Esophagus squamous epithelium (tissue), 5 donors: ENCODE results near the gene ZNF608. TPM values are rescaled to one million over a fixed set of nuclear protein-coding genes. Genes with fewer than 3 reads are reported as not detected.

ENCODE experiments used
- DNase-seq: peaks from one replicate; lab custom pipeline; 2025; lab: John Stamatoyannopoulos, UW
- H3K27ac ChIP-seq, 4 donors: fragments of 200-600 bp; sonication (generic); one replicate each; pipeline ENCODE4 v1.5.1; 2016 to 2019; ENCODE audit warnings: mild to moderate bottlenecking in 1 of 4
- H3K27me3 ChIP-seq, 4 donors: fragments of 200-600 bp; sonication (generic); 1 replicate in 3 of 4; 2 replicates in 1 of 4; pipeline versions ENCODE4 v1.5.1 to v1.6.0; 2017 to 2021; ENCODE audit warnings: antibody characterized with exemption in 1 of 4
- H3K36me3 ChIP-seq, 3 donors: fragments of 200-600 bp; sonication (generic); one replicate each; pipeline ENCODE4 v1.5.1; 2016 to 2019
- H3K4me1 ChIP-seq, 3 donors: fragments of 200-600 bp; sonication (generic); one replicate each; pipeline ENCODE4 v1.5.1; 2017 to 2019
- H3K4me3 ChIP-seq, 4 donors: fragments of 200-600 bp; sonication (generic); 1 replicate in 3 of 4; 2 replicates in 1 of 4; pipeline ENCODE4 v1.5.1; 2016 to 2019; ENCODE audit warnings: mild to moderate bottlenecking in 2 of 4, moderate library complexity in 1 of 4
- H3K9me3 ChIP-seq, 3 donors: fragments of 200-600 bp; sonication (generic); one replicate each; pipeline ENCODE4 v1.5.1; 2016 to 2019
- POLR2A ChIP-seq, 4 donors: fragments of 450-650 bp; IDR thresholded peaks; one replicate each; pipeline ENCODE4 v1.6.1; 2017; ENCODE audit warnings: antibody characterized with exemption in 4 of 4, mild to moderate bottlenecking in 4 of 4, moderate library complexity in 3 of 4
- WGBS, 2 donors: methylation state at CpG; one replicate each; pipeline ENCODE4 v1.1.5; 2018; 5-methylcytosine and 5-hydroxymethylcytosine counted together
- intact Hi-C: fragments of 100-400 bp; cut with DNase I; formaldehyde crosslinking; loops from one replicate; pipeline ENCODE4 v1.15.0; 2022
- total RNA-seq, 4 donors: library from RNA; depleted of rRNA; stranded (reverse); fragments of >200 nt; gene quantifications; one replicate each; pipeline ENCODE4 v1.1.0, GENCODE V29; 2016
- TF ChIP-seq, protein P1 (sequence below), 6 experiments: fragments of 450-650 bp in 4 of 6; fragments of 200-600 bp in 2 of 6; sonication (generic) in 2 of 6; IDR thresholded peaks; one replicate each; pipeline ENCODE4 v1.5.1; 2016 to 2019; ENCODE audit warnings: antibody characterized with exemption in 6 of 6, mild to moderate bottlenecking in 4 of 6, moderate library complexity in 4 of 6
- donor health status: DM: yes; HTN: yes; CAD: no.

Gene ZNF608
- total RNA-seq, 4 donors from 2014 or later: 5.8 to 25.7 (median 10.4) TPM

- no peaks in the 10 kb centered on the region for H3K36me3 ChIP-seq
- no peaks in the 10 kb centered on the region for H3K9me3 ChIP-seq
- H3K4me3 ChIP-seq: no peak overlapping the region
- peaks cover 13 to 97% (median 14%) of the 10 kb centered on the region in 3 donors for H3K4me1 ChIP-seq
- H3K27ac ChIP-seq: peak overlapping the region in 1 of 4 donors; percentile 4
- DNase-seq: no peak
- no peak for TF ChIP-seq POLR2A (IDR thresholded peaks at IDR 0.05)
- TF ChIP-seq, protein P1, sequence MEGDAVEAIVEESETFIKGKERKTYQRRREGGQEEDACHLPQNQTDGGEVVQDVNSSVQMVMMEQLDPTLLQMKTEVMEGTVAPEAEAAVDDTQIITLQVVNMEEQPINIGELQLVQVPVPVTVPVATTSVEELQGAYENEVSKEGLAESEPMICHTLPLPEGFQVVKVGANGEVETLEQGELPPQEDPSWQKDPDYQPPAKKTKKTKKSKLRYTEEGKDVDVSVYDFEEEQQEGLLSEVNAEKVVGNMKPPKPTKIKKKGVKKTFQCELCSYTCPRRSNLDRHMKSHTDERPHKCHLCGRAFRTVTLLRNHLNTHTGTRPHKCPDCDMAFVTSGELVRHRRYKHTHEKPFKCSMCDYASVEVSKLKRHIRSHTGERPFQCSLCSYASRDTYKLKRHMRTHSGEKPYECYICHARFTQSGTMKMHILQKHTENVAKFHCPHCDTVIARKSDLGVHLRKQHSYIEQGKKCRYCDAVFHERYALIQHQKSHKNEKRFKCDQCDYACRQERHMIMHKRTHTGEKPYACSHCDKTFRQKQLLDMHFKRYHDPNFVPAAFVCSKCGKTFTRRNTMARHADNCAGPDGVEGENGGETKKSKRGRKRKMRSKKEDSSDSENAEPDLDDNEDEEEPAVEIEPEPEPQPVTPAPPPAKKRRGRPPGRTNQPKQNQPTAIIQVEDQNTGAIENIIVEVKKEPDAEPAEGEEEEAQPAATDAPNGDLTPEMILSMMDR (IDR thresholded peaks at IDR 0.05): no peak
- no peaks in the 10 kb centered on the region for H3K27me3 ChIP-seq
- intact Hi-C loops: no loop called here
- WGBS, 2 donors: 56 to 85% methylated on average over 4 of the region's 4 CpGs
These were observed 42.4 kb downstream of the ZNF608 start for GRCh38 chr5:124703995-124704394.

DNA sequence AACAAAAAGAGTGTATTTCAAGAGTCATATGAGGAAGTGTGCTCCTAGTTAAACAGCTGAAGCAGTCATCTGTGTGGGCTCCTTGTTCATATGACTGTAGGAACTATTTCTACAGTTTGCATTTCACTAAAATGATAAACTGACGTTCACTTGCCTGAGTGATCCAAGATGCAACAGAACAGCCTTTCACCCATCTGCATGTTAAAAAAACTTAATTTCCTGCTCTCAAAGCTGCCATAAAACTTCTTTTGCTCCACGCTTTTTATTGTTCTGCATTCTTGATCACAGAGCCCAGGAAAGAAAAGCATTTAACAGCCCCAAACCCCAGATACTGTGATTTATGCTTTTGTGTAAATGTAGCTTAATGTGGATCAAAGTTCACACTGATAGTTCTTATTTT lies 43.9 kb downstream of the ZNF608 start:
- no peak for DNase-seq
- intact Hi-C loops: no loop called here
- WGBS, 2 donors: 61 to 62% methylated on average over 2 of the region's 2 CpGs
- no peaks in the 10 kb centered on the region for H3K9me3 ChIP-seq
- no peak overlapping the region for H3K27ac ChIP-seq
- no peaks in the 10 kb centered on the region for H3K27me3 ChIP-seq
- TF ChIP-seq, protein P1 (IDR thresholded peaks at IDR 0.05): no peak
- no peak for TF ChIP-seq POLR2A (IDR thresholded peaks at IDR 0.05)
- H3K4me1 ChIP-seq: peaks cover 7 to 97% (median 11%) of the 10 kb centered on the region in 3 donors
- H3K36me3 ChIP-seq: no peaks in the 10 kb centered on the region
- H3K4me3 ChIP-seq: no peak overlapping the region

DNA sequence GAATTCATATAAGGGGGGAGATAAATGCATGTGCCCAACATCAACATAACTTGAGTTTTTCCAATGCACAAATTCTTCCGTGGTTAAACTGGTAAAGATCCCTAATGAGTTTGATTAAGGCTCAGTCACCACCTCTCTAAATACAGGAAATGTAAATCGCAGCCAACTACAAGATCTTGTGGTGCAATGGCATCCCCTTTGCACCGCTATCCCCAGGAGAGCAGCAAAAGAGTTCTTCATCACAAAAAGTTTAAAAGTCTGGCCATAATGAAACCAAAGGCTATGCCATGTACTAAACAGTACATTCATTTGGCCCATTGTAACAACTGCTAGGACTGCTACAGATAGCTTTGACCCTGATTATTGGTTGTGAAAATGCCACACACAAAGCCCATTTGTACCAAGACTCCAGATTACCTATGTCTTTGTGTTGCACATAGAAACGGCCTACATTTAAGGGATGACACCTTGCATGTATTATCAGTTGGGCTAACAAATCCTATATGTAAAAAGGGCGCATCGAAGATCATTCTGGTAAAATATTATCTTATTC lies 44.5 kb downstream of the ZNF608 start:
- Histone ChIP-seq H3K27me3 (no peaks in the 10 kb centered on the region), H3K4me3 (no peak overlapping the region), H3K27ac (no peak overlapping the region), H3K36me3 (no peaks in the 10 kb centered on the region), H3K4me1 (peaks cover 4 to 97% (median 5%) of the 10 kb centered on the region in 3 donors), H3K9me3 (no peaks in the 10 kb centered on the region)
- no peak for TF ChIP-seq POLR2A (IDR thresholded peaks at IDR 0.05)
- TF ChIP-seq, protein P1 (IDR thresholded peaks at IDR 0.05): no peak
- no peak for DNase-seq
- intact Hi-C loops: no loop called here
- 75 to 83% methylated on average over 6 of the region's 6 CpGs for WGBS, 2 donors

GRCh38 chr5:124701016-124701415 lies 45.4 kb downstream of the ZNF608 start:
- TF ChIP-seq, protein P1 (IDR thresholded peaks at IDR 0.05): no peak
- TF ChIP-seq POLR2A (IDR thresholded peaks at IDR 0.05): no peak
- DNase-seq: no peak
- no peaks in the 10 kb centered on the region for H3K9me3 ChIP-seq
- H3K27ac ChIP-seq: peak overlapping the region in 2 of 4 donors; percentile 78 to 79
- peaks cover 0 to 94% (median 3%) of the 10 kb centered on the region in 3 donors for H3K4me1 ChIP-seq
- WGBS, 2 donors: 52 to 60% methylated on average over 9 of the region's 9 CpGs
- no peaks in the 10 kb centered on the region for H3K36me3 ChIP-seq
- no peaks in the 10 kb centered on the region for H3K27me3 ChIP-seq
- intact Hi-C loops: no loop called here
- no peak overlapping the region for H3K4me3 ChIP-seq

DNA sequence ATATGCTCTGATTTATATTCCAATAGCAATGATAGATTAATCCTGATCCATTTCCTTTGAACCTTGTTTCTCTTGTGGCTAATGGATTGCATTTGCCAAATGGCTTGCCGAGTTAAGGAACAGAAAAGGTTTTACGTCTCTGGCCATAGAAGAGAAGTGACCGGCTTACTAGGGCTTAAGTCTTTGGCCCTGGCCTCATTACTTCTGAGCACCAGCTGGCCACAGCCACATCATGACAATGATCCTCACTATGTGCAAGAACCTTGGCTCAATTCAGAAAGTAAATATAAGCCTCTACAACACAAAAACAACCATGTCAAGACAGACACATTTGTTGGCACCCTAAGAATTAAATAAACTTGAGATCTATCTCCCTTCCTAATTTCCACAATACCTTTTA lies 46.1 kb downstream of the ZNF608 start:
- no peak for DNase-seq
- H3K36me3 ChIP-seq: no peaks in the 10 kb centered on the region
- WGBS, 2 donors: 95% methylated on average over 3 of the region's 3 CpGs
- H3K9me3 ChIP-seq: no peaks in the 10 kb centered on the region
- TF ChIP-seq, protein P1 (IDR thresholded peaks at IDR 0.05): no peak
- no peak for TF ChIP-seq POLR2A (IDR thresholded peaks at IDR 0.05)
- intact Hi-C loops: no loop called here
- peak overlapping the region in 3 of 4 donors; percentile 16 to 79 (median 78) for H3K27ac ChIP-seq
- no peaks in the 10 kb centered on the region for H3K27me3 ChIP-seq
- H3K4me1 ChIP-seq: peaks cover 0 to 87% (median 3%) of the 10 kb centered on the region in 3 donors
- H3K4me3 ChIP-seq: no peak overlapping the region
